ENCODE measurements around the gene LAMC2.
"Not testable (repeated sequence)": the region's sequence is repeated elsewhere in the genome, so short reads cannot be mapped to it uniquely, and the experiment has no call there.

LAMC2 gene

GRCh38 chr1:183237046-183237445 is 51.0 kb downstream of the LAMC2 start:
- no peak for TF ChIP-seq CTCF (IDR thresholded peaks at IDR 0.05; ENCODE audit: control insufficient read depth, extremely low read depth, insufficient read depth)
- H3K4me3 ChIP-seq (ENCODE audit: low read depth, low read length), result no peak overlapping the region
- DNase-seq (ENCODE audit: low read depth), result no peak

GRCh38 chr1:183238071-183238470 is 52.0 kb downstream of the LAMC2 start:
- no peak for DNase-seq (ENCODE audit: low read depth)
- no peak for TF ChIP-seq CTCF (IDR thresholded peaks at IDR 0.05; ENCODE audit: control insufficient read depth, extremely low read depth, insufficient read depth)
- no peak overlapping the region for H3K4me3 ChIP-seq (ENCODE audit: low read depth, low read length)

GRCh38 chr1:183239220-183239742 is 53.2 kb downstream of the LAMC2 start:
- DNase-seq (ENCODE audit: low read depth), result no peak
- no peak for TF ChIP-seq CTCF (IDR thresholded peaks at IDR 0.05; ENCODE audit: control insufficient read depth, extremely low read depth, insufficient read depth)
- no peak overlapping the region for H3K4me3 ChIP-seq (ENCODE audit: low read depth, low read length)

GRCh38 chr1:183239793-183240525 is 53.9 kb downstream of the LAMC2 start:
- TF ChIP-seq CTCF (IDR thresholded peaks at IDR 0.05; ENCODE audit: control insufficient read depth, extremely low read depth, insufficient read depth), result no peak
- no peak for DNase-seq (ENCODE audit: low read depth)

GRCh38 chr1:183240526-183240825 is 54.4 kb downstream of the LAMC2 start:
- H3K4me3 ChIP-seq (ENCODE audit: low read depth, low read length), result no peak overlapping the region
- no peak for TF ChIP-seq CTCF (IDR thresholded peaks at IDR 0.05; ENCODE audit: control insufficient read depth, extremely low read depth, insufficient read depth)
- DNase-seq (ENCODE audit: low read depth), result no peak

More at GRCh38 chr1:183239793-183240525, 53.9 kb downstream of the LAMC2 start:
- no peak overlapping the region for H3K4me3 ChIP-seq (ENCODE audit: low read depth, low read length)

GRCh38 chr1:183240853-183241252 is 54.8 kb downstream of the LAMC2 start:
- DNase-seq (ENCODE audit: low read depth); H3K4me3 ChIP-seq (ENCODE audit: low read depth, low read length): not testable (repeated sequence)

GRCh38 chr1:183241471-183241870 is 55.4 kb downstream of the LAMC2 start:
- no peak for TF ChIP-seq CTCF (IDR thresholded peaks at IDR 0.05; ENCODE audit: control insufficient read depth, extremely low read depth, insufficient read depth)
- no peak overlapping the region for H3K4me3 ChIP-seq (ENCODE audit: low read depth, low read length)
- DNase-seq (ENCODE audit: low read depth), result no peak
